WTC11 (cell line): ENCODE results near the gene SPC24.

Experiments used
- ATF3 ChIP-seq: sonication (generic); formaldehyde crosslinking; conservative IDR thresholded peaks from 2 replicates; pipeline ENCODE4 v1.8.1; 2022; ENCODE audit warnings: mild to moderate bottlenecking, missing genetic modification reagents
- CREB1 ChIP-seq: sonication (generic); formaldehyde crosslinking; IDR thresholded peaks from 2 replicates; pipeline ENCODE4 v1.8.0; 2023; ENCODE audit warnings: mild to moderate bottlenecking, missing genetic modification reagents
- CTCF ChIP-seq: fragments of 200-600 bp; IDR thresholded peaks from 2 replicates; pipeline ENCODE4 v1.8.0; 2022; ENCODE audit warnings: antibody characterized with exemption
- FOXJ3 ChIP-seq: sonication (generic); formaldehyde crosslinking; IDR thresholded peaks from 2 replicates; pipeline ENCODE4 v1.9.0; 2021; ENCODE audit warnings: missing genetic modification reagents, mild to moderate bottlenecking, borderline replicate concordance
- SP1 ChIP-seq: sonication (generic); formaldehyde crosslinking; conservative IDR thresholded peaks from 2 replicates; pipeline ENCODE4 v1.8.1; 2022; ENCODE audit warnings: missing genetic modification reagents
- STAT6 ChIP-seq: sonication (generic); formaldehyde crosslinking; conservative IDR thresholded peaks from 2 replicates; pipeline ENCODE4 v1.8.1; 2023; ENCODE audit warnings: mild to moderate bottlenecking, low read depth, missing genetic modification reagents, moderate library complexity

- TF ChIP-seq FOXJ3 (CRISPR knock-in tag) (no peak), CTCF (no peak), CREB1 (CRISPR knock-in tag) (no peak), SP1 (CRISPR knock-in tag) (no peak), STAT6 (CRISPR knock-in tag) (no peak), ATF3 (CRISPR knock-in tag) (no peak)
Observed at GRCh38 chr19:11100049-11100448, 55.5 kb downstream of the SPC24 start.
